NOMO-1 treated with DMSO at 0.1 percent for 48 hours (cell line): ENCODE data around the gene RASGRF1.
A peak's percentile ranks its signal among the peaks of the same experiment; 100 is the strongest.
"Not testable (repeated sequence)": the region's sequence is repeated elsewhere in the genome, so short reads cannot be mapped to it uniquely, and the experiment has no call there.

Source experiments
- DNase-seq: peaks from one replicate; lab custom pipeline; 2025; ENCODE audit not compliant: unreplicated experiment; lab: John Stamatoyannopoulos, UW

The RASGRF1 gene

GRCh38 chr15:79015416-79015815 lies 75.2 kb downstream of the RASGRF1 start:
- DNase-seq = no peak

DNA sequence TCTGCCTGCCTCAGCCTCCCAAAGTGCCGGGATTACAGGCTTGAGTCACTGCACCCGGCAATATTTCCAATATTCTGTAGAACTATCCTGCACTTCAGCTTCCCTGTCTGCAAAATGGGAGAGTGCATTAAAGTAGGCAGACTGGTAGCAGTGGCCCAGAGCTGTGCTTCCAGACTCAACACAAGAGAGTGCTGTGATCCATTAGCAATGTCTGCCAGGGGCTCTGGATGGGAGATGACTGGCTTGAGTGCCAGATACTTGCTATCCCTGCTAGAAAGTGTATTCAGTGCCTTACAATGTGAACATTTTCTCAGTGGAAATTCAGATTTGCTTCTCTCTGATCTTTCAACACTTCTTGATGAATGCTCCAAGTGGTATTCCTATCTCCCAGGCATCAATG lies 80.3 kb downstream of the RASGRF1 start:
- DNase-seq = no peak

GRCh38 chr15:79009379-79009778 lies 81.2 kb downstream of the RASGRF1 start:
- DNase-seq = peak; percentile 12

GRCh38 chr15:79008659-79009058 lies 81.9 kb downstream of the RASGRF1 start:
- DNase-seq = no peak

- DNase-seq = no peak
Observed at GRCh38 chr15:79007066-79007465, 83.5 kb downstream of the RASGRF1 start.

- DNase-seq = no peak
Observed at GRCh38 chr15:79006071-79006470, 84.5 kb downstream of the RASGRF1 start.

- DNase-seq = peak; percentile 78
Observed at GRCh38 chr15:79004336-79004735, 86.2 kb downstream of the RASGRF1 start.

GRCh38 chr15:79003896-79004295 lies 86.7 kb downstream of the RASGRF1 start:
- no peak for DNase-seq

DNA sequence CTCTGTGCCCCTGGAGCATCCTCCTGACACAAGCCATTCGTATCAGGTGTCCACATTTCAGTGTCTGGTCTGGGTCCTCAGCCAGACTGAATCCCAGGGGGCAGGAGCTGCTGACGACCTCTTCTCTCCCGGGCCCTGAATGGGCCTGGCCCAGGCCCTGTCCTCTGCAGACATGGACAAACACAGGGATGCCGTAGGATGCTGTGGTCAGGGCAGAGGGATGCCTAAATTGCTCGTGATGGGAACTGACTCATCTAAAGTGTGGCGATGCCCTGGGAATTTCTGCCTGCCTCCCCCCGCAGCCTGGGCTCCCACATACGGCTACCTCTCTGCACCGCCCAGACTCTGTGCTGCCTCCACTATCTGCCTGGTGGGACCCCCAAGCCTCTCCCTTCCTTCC lies 87.3 kb downstream of the RASGRF1 start:
- no peak for DNase-seq

DNA sequence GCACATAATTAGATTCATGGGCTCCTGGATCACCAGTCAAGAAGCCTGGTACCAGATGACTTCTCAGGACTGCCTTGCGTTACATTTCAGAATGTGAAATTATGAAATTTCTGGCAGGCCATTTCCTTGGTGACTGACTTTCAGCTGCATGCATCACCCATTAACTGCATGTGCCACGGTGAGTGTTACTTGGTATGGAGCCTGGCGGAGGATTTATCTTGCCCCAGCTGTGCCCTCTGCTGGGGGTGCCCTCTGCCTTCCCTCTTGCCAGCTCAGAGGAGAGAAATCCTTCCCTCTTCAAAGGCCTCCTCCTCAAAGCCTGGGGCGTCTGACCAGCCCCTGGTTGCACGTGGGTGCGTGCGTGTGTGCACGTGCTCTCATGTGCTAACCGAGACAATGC lies 88.0 kb downstream of the RASGRF1 start:
- DNase-seq = no peak

- no peak for DNase-seq
Observed at GRCh38 chr15:78999636-79000035, 90.9 kb downstream of the RASGRF1 start.

DNA sequence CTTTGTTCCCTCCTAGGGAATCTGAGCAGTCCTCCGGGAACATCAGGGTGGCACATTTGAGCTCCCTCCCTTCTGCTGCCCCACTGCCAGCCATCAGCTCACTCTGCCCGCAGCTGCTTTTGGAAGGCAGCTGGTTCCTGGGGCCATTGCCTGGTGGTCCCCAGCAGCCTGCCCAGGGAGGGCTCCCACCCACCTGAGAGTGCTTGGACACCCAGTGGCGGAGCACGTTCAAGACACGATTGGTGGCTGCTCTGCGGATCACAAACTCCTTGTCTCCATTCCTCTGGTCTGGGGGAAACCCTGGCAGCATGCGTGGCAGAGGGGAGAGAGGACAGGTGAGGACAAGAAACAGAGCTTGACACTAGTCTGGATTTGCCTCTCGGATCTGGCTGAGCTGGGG lies 92.1 kb downstream of the RASGRF1 start:
- DNase-seq = no peak

GRCh38 chr15:78997981-78998499 lies 92.5 kb downstream of the RASGRF1 start:
- DNase-seq = no peak

DNA sequence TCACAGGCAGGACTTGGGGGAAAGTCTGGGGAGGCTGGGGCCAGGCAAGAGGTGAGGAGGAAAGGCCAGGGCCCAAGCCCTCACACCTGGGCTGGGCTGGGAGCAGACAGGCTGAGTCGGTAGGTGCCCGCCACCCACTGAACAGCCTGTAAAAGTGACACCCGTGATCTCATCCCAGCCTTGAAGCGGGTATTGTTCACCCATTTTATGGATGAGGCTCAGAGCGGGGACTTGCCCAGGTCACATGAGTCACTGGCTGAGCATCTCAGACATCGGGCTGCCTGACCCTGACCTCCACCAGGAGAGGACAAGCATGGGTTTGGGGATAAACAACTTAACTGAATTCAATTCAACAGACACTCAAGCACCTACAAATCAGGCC lies 93.7 kb downstream of the RASGRF1 start:
- DNase-seq = no peak

- DNase-seq = no peak
Observed at GRCh38 chr15:78995921-78996893, 94.4 kb downstream of the RASGRF1 start.

- not testable (repeated sequence) for DNase-seq
Observed at GRCh38 chr15:78995161-78995560, 95.4 kb downstream of the RASGRF1 start.

DNA sequence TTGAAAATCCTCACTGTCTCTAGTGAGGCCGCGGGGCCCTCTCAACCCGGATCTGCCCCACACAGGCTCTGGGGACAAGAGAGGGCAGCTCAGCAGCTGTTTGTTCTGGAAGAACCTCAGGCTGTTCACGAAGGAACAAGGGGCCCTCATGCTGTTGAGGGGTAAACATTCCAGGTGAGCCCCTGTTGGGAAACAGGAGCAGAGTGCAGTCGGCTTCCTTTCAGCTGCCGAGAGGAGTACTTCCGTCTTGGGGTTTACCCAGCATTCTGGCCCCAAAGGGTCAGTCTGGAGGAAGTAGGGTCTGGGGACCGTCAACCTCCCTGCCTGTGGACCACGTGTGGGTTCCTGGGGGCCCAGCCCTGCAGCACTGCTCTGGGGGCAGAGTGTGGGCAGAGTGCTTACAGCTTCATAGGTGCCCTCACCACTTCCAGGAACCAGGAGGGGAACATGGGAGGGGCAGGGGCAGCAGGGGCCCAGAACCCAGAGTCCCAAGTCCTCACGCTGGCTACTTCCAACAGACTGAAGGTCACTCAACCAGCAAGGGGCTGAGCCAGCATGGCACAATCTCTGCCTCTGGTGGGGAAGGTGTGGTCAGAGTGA lies 96.5 kb downstream of the RASGRF1 start:
- peak; percentile 40 for DNase-seq

DNA sequence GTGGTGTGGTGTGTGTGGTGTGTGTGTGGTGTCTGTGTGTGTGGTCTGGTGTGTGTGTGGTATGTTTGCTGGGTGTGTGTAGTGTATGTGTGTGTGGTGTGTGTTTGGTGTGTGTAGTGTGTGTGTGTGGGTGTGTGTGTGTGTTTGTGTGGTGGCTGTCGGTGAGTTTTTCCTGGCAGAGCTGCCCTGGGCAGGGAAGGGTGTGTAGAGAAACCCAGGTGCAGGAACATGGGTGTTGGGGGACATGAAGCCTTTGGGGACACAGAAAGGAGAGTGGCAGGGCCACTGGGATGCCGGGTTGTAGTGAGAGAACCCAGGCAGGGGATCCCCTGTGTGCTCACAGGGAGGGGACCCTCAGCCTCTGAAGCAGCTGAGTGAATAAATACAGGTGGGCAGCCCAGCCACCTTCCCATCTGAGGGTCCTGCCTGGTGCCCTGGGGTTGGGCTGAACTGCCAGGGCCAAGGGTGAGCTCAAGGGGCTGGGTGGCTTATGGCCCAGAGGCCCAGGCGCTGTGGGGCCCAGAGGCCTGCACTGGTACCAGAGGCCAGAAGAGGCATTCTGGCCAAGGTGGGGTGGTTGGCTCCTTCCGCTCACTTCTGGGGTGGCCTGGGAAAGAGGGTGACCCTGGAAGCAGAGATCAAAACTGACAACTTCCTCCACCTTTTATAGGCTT lies 97.2 kb downstream of the RASGRF1 start:
- DNase-seq = no peak

GRCh38 chr15:78992416-78993256 lies 97.9 kb downstream of the RASGRF1 start:
- DNase-seq = no peak

DNA sequence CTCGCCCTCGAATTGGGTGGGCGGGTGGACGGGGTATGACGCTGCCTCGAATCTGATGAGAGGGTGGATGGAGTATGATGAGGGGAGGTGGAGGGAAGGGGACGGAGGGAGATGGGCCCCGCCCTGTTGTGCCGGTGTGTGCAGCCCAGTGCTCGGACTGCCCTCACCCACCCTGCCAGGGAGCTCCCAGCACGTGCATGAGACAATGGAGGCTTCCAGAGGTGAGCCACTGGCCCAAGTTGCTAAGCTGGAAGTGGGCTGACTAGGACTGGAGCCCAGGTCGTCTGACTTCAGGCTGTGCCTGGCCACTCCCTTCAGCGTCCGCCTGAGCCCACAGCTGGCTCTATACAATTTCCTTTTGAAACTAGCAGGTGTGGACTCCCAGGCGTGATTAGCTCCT lies 98.7 kb downstream of the RASGRF1 start:
- DNase-seq = no peak

GRCh38 chr15:78991476-78991875 lies 99.1 kb downstream of the RASGRF1 start:
- DNase-seq = no peak
